ENCODE results near the gene IL1A.

- TF ChIP-seq POLR2A (IDR thresholded peaks at IDR 0.05) (no peak), CTCF (IDR thresholded peaks at IDR 0.05) (no peak)
Measured at GRCh38 chr2:112767693-112768330, 16.5 kb downstream of the IL1A start.
